ENCODE measurements around the gene CRELD1. TPM values are rescaled to one million over a fixed set of nuclear protein-coding genes. Genes with fewer than 3 reads are reported as not detected.

Gene CRELD1
- polyA plus RNA-seq, 1 of the 3 experiments (the other 2 are of a cell fraction): 77.6 TPM

GRCh38 chr3:9935966-9936510 lies 2.4 kb downstream of the CRELD1 start:
- 92% methylated on average over 5 of the region's 5 CpGs for WGBS (ENCODE audit: low lambda C conversion rate)
- H3K4me1 ChIP-seq (ENCODE audit: control insufficient read depth in 1 of 2, insufficient read depth in 2 of 2, low read depth in 1 of 2, low read length in 1 of 2): peaks cover 12 to 19% of the 10 kb centered on the region in 2 experiments
- peaks cover 5% of the 10 kb centered on the region for H3F3A ChIP-seq (replicated peaks; ENCODE audit: insufficient read depth)
- TF ChIP-seq FOXJ3 (CRISPR knock-in tag; IDR thresholded peaks at IDR 0.05) (no peak), NFIC (IDR thresholded peaks at IDR 0.05; ENCODE audit: borderline replicate concordance) (no peak), CHD2 (IDR thresholded peaks at IDR 0.05; ENCODE audit: low read length, partially characterized antibody) (no peak), REST (IDR thresholded peaks at IDR 0.05; ENCODE audit: low read depth, low read length) (no peak), RCOR1 (IDR thresholded peaks at IDR 0.05; ENCODE audit: low read length) (no peak), JUND (IDR thresholded peaks at IDR 0.05) (no peak), SMC3 (IDR thresholded peaks at IDR 0.05; ENCODE audit: low read depth, low read length) (no peak), CTCF (IDR thresholded peaks at IDR 0.05) (no peak), TEAD4 (IDR thresholded peaks at IDR 0.05; ENCODE audit: borderline replicate concordance, insufficient read depth) (no peak), USF1 (IDR thresholded peaks at IDR 0.05; ENCODE audit: borderline replicate concordance, low read depth) (no peak), FOSL2 (IDR thresholded peaks at IDR 0.05; ENCODE audit: borderline replicate concordance, low read depth) (no peak), RAD21 (IDR thresholded peaks at IDR 0.05; ENCODE audit: low read length) (no peak), SIN3A (IDR thresholded peaks at IDR 0.05; ENCODE audit: borderline replicate concordance, low read depth, low read length) (no peak), EP300 (IDR thresholded peaks at IDR 0.05; ENCODE audit: borderline replicate concordance in 1 of 2, low read depth in 1 of 2, low read length in 1 of 2) (no peak), PBX3 (IDR thresholded peaks at IDR 0.05) (no peak)
- ChIA-PET CTCF (interaction anchor here (0.8 kb wide), 1 partner anchor 13 kb away, joined by 3 read pairs; no protein-coding TSS in a partner anchor), POLR2A (interaction anchor here (3.8 kb wide), 1 partner anchor 9 kb away, joined by 58 read pairs; no protein-coding TSS in a partner anchor)
- peaks cover 9 to 11% of the 10 kb centered on the region in 2 experiments for H3K36me3 ChIP-seq (replicated peaks in 1 of 2; ENCODE audit: control insufficient read depth in 1 of 2, insufficient read depth in 2 of 2, low read length in 1 of 2)
- H3K9ac ChIP-seq: no peak overlapping the region
- H3K27ac ChIP-seq (ENCODE audit: low read depth in 2 of 2, low read length in 1 of 2): no peak overlapping the region
- DNase-seq: no peak
- no peaks in the 10 kb centered on the region for H3K9me2 ChIP-seq
- H4K20me1 ChIP-seq (ENCODE audit: insufficient read depth): no peaks in the 10 kb centered on the region
- no peaks in the 10 kb centered on the region for H3K9me3 ChIP-seq
- no peak overlapping the region; the same call in 1 of the 2 replicates for H3K4me2 ChIP-seq
- H3K4me3 ChIP-seq (ENCODE audit: low read depth in 2 of 2, low read length in 1 of 2): no peak overlapping the region
- no peaks in the 10 kb centered on the region for H3K27me3 ChIP-seq (ENCODE audit: insufficient read depth)
- peaks cover 20% of the 10 kb centered on the region; the same call in 1 of the 2 replicates for H3K79me2 ChIP-seq (ENCODE audit: insufficient read depth)
- H2AFZ ChIP-seq (ENCODE audit: low read depth): no peak overlapping the region
